ENCODE results near the gene TBX20.

The TBX20 gene, protein sequence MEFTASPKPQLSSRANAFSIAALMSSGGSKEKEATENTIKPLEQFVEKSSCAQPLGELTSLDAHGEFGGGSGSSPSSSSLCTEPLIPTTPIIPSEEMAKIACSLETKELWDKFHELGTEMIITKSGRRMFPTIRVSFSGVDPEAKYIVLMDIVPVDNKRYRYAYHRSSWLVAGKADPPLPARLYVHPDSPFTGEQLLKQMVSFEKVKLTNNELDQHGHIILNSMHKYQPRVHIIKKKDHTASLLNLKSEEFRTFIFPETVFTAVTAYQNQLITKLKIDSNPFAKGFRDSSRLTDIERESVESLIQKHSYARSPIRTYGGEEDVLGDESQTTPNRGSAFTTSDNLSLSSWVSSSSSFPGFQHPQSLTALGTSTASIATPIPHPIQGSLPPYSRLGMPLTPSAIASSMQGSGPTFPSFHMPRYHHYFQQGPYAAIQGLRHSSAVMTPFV

DNA sequence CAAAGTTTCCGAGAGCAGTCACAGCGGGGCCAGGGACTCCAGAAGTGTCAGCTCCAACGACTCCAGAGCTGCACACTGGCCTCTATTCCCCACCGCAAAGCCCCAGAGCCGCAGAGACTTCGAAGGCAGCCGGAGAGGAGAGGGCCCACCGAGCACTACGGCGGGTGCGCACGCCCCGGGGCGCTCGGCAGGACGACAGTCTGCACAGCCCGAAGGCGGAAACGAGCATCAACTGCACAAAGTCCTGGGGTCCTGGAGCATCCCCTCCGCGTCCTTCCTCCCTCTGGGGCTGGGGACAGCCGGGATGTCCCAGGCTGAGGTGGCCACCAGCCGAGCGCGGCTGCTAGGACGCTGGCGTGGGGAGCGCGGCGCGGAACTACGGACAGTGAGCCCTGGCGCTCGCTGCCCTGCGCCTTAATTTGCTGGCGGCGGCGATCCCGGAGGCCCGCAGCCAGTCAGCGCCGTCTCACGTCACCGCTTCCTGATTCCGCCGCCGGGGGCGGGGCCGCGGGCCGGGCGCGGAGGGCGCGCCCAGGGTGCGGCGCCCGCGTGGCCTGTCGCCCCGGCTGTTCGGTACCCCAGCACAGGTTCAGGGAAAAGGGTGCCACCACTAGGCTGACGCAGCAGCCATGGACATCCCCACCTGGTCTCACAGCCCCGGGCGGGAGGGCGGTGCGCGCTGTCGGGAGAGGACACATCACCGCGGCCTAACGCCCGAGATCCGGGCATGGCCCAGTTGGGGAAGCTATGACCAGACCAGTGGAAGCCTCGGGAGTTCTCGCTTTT lies at the start of gene TBX20:
TBX20 (minus strand) TSS at position 391 of the 786 bp plus-strand sequence. CDS start 480 bp downstream, outside the sequence.
- Histone ChIP-seq H3K9me3 (ENCODE audit: control insufficient read depth, insufficient read depth, low read length) (no peaks in the 10 kb centered on the region), H3K9ac (ENCODE audit: low read depth, low read length) (no peak within 1 kb of the TSS), H3K36me3 (ENCODE audit: control insufficient read depth, insufficient read depth, low read length) (no peaks in the 10 kb centered on the region), H3K4me3 (ENCODE audit: low read depth, low read length) (peak within 1 kb of the TSS; percentile 69), H3K4me1 (ENCODE audit: control insufficient read depth, insufficient read depth, low read length) (peaks cover 22% of the 10 kb centered on the region), H3K27me3 (ENCODE audit: control insufficient read depth, insufficient read depth, low read length) (peaks cover 98% of the 10 kb centered on the region)

DNA sequence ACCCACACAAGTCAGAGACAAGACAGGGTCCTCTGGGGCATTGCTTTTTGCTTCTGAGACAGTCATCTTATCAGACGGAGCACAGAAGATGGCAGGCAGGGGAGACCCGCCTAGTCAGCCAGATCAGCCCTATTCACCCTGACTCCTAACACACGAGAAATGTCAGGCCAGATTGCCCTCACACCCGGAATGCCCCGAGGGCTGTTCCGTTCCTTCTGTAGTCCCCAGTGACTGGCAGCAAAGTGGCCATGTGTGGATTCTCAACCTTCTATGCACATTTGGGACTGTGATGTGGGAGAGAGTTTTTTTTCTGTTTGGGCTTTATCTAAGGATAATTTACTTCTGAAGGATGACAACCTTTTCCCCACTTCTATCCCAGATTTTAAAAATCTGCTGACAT lies 35.5 kb upstream of the TBX20 start:
- Histone ChIP-seq H3K27me3 (ENCODE audit: control insufficient read depth, insufficient read depth, low read length) (no peaks in the 10 kb centered on the region), H3K9me3 (ENCODE audit: control insufficient read depth, insufficient read depth, low read length) (no peaks in the 10 kb centered on the region), H3K4me3 (ENCODE audit: low read depth, low read length) (no peak overlapping the region), H3K9ac (ENCODE audit: low read depth, low read length) (no peak overlapping the region), H3K36me3 (ENCODE audit: control insufficient read depth, insufficient read depth, low read length) (no peaks in the 10 kb centered on the region), H3K4me1 (ENCODE audit: control insufficient read depth, insufficient read depth, low read length) (no peaks in the 10 kb centered on the region)

DNA sequence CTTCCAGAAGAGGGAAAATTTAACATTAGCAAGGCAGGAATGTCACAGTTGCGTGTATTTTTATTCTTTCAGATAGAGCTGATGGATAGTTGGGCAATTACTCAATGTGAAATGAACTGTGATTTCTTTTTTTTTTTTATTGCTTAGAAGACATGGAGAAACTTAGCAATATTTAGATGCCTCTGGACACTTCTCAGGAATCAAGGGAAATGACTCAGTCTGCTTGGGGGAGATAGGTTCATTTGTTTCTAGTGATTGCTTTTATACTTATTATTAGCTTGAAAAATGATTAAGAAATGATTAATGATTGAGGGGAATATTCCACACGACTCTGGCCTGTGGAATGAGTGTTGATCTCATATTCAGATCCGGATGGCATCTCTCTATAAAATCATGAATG lies 33.1 kb upstream of the TBX20 start:
- Histone ChIP-seq H3K9ac (ENCODE audit: low read depth, low read length) (no peak overlapping the region), H3K36me3 (ENCODE audit: control insufficient read depth, insufficient read depth, low read length) (no peaks in the 10 kb centered on the region), H3K9me3 (ENCODE audit: control insufficient read depth, insufficient read depth, low read length) (no peaks in the 10 kb centered on the region)

DNA sequence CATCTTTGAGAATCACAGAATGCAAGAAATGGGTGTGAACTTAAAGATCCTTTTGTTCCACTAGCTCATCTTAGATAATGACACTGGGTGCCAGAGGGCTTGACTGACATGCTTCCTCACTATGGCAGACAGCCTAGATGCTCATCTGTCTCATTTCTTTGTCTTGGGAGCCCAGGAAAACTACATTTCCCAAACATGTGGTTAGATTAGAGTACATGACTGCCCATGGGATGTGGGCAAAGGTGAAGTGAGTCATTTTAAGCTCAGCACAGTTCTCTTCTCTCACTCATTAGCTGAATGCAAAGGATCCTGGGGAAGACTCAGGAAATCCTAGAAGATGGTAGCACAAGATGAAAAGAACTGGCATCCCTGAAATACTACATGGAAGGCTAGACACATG lies 32.5 kb upstream of the TBX20 start:
- H3K4me1 ChIP-seq (ENCODE audit: control insufficient read depth, insufficient read depth, low read length), result peaks cover under 1% of the 10 kb centered on the region
- no peaks in the 10 kb centered on the region for H3K36me3 ChIP-seq (ENCODE audit: control insufficient read depth, insufficient read depth, low read length)

More for the DNA sequence above, 33.1 kb upstream of the TBX20 start:
- no peaks in the 10 kb centered on the region for H3K27me3 ChIP-seq (ENCODE audit: control insufficient read depth, insufficient read depth, low read length)
- no peak overlapping the region for H3K4me3 ChIP-seq (ENCODE audit: low read depth, low read length)
- no peaks in the 10 kb centered on the region for H3K4me1 ChIP-seq (ENCODE audit: control insufficient read depth, insufficient read depth, low read length)

DNA sequence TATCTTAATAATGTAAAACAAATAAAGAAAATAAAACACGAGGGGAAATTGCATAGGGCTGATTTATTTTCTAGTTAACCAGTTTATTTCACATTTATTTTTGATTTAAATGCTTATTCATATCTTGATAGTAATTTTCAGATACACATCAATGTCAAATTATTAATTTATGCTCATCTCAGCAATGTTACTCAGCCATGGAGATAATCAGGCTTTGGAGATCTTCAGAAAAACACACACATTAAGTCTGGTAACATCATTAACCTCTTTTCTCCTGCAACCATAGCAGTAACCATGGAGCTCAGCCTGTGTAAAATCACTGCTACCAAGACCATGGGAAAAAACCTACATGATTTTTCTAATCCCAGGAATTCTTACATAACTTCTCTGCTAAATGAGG lies 31.9 kb upstream of the TBX20 start:
- no peaks in the 10 kb centered on the region for H3K27me3 ChIP-seq (ENCODE audit: control insufficient read depth, insufficient read depth, low read length)
- H3K36me3 ChIP-seq (ENCODE audit: control insufficient read depth, insufficient read depth, low read length), result no peaks in the 10 kb centered on the region
- H3K9ac ChIP-seq (ENCODE audit: low read depth, low read length), result no peak overlapping the region
- no peaks in the 10 kb centered on the region for H3K9me3 ChIP-seq (ENCODE audit: control insufficient read depth, insufficient read depth, low read length)
- H3K4me3 ChIP-seq (ENCODE audit: low read depth, low read length), result no peak overlapping the region
- peaks cover 5% of the 10 kb centered on the region for H3K4me1 ChIP-seq (ENCODE audit: control insufficient read depth, insufficient read depth, low read length)

More for the DNA sequence above, 32.5 kb upstream of the TBX20 start:
- Histone ChIP-seq H3K4me3 (ENCODE audit: low read depth, low read length) (no peak overlapping the region), H3K27me3 (ENCODE audit: control insufficient read depth, insufficient read depth, low read length) (no peaks in the 10 kb centered on the region), H3K9me3 (ENCODE audit: control insufficient read depth, insufficient read depth, low read length) (no peaks in the 10 kb centered on the region), H3K9ac (ENCODE audit: low read depth, low read length) (no peak overlapping the region)

DNA sequence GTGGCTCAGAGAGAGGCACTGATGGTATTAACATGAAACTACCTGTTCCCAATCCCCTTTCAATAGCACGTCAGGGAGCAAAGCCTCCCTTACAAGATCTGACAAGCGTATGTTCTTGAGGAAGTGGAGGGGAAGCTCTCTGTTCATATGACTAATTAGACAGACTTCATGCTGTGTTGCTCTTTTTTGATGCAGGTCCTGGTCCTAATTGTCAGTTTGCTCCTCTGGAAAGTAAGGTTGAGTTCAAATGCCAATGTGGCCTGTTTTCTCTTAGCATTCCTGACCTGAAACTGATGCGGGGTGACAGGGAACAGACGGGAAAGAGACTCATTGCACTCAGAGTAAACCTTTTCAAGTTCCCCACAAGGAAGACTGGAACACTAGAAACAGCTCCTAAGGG lies 27.0 kb upstream of the TBX20 start:
- H3K27me3 ChIP-seq (ENCODE audit: control insufficient read depth, insufficient read depth, low read length), result no peaks in the 10 kb centered on the region
- no peaks in the 10 kb centered on the region for H3K36me3 ChIP-seq (ENCODE audit: control insufficient read depth, insufficient read depth, low read length)

DNA sequence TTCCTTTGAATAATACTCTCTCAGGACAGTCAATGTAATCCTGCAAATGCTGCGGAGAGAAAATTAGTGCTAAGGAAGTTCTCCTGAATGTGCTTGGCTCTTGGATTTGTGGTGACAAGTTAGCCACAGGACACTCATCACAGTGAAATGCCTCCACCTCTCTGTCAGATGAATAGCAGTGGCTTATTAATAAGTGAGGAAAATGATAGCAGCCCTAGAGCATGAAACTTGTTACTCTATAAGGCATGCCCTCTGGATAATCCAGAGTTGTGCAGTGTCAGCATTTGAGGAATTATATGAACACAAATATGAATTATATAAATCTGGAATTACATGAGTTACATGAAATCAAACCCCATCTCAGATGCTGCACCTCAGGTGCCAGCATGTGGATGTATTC lies 23.5 kb upstream of the TBX20 start:
- peaks cover 5% of the 10 kb centered on the region for H3K4me1 ChIP-seq (ENCODE audit: control insufficient read depth, insufficient read depth, low read length)
- H3K36me3 ChIP-seq (ENCODE audit: control insufficient read depth, insufficient read depth, low read length), result no peaks in the 10 kb centered on the region
- no peak overlapping the region for H3K4me3 ChIP-seq (ENCODE audit: low read depth, low read length)
- no peaks in the 10 kb centered on the region for H3K9me3 ChIP-seq (ENCODE audit: control insufficient read depth, insufficient read depth, low read length)
- H3K9ac ChIP-seq (ENCODE audit: low read depth, low read length), result no peak overlapping the region
- H3K27me3 ChIP-seq (ENCODE audit: control insufficient read depth, insufficient read depth, low read length), result no peaks in the 10 kb centered on the region

More for the DNA sequence above, 27.0 kb upstream of the TBX20 start:
- H3K9me3 ChIP-seq (ENCODE audit: control insufficient read depth, insufficient read depth, low read length), result no peaks in the 10 kb centered on the region
- no peak overlapping the region for H3K9ac ChIP-seq (ENCODE audit: low read depth, low read length)
- H3K4me3 ChIP-seq (ENCODE audit: low read depth, low read length), result no peak overlapping the region
- H3K4me1 ChIP-seq (ENCODE audit: control insufficient read depth, insufficient read depth, low read length), result peaks cover 5% of the 10 kb centered on the region

DNA sequence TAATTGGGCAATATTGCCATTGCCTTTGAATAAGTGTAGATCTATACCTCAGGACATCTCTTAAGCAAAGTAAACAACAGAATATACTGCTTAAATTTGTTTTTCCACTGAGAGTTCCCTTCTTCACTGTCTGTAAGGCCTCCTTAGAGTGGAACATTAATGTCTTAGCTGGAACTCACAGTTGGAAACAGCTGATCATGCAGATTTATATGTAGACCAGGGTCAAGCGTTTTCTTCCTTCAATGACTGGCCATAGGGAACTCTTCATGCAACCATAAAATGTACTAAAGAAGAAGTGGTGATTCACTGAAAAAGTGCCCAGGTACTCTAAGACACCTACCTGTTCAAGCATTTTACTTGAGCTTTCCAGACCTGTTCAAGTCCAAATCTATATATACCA lies 18.3 kb upstream of the TBX20 start:
- H3K36me3 ChIP-seq (ENCODE audit: control insufficient read depth, insufficient read depth, low read length), result no peaks in the 10 kb centered on the region
- H3K4me3 ChIP-seq (ENCODE audit: low read depth, low read length), result no peak overlapping the region
- no peak overlapping the region for H3K9ac ChIP-seq (ENCODE audit: low read depth, low read length)
- H3K4me1 ChIP-seq (ENCODE audit: control insufficient read depth, insufficient read depth, low read length), result no peaks in the 10 kb centered on the region
- no peaks in the 10 kb centered on the region for H3K9me3 ChIP-seq (ENCODE audit: control insufficient read depth, insufficient read depth, low read length)
- H3K27me3 ChIP-seq (ENCODE audit: control insufficient read depth, insufficient read depth, low read length), result no peaks in the 10 kb centered on the region

DNA sequence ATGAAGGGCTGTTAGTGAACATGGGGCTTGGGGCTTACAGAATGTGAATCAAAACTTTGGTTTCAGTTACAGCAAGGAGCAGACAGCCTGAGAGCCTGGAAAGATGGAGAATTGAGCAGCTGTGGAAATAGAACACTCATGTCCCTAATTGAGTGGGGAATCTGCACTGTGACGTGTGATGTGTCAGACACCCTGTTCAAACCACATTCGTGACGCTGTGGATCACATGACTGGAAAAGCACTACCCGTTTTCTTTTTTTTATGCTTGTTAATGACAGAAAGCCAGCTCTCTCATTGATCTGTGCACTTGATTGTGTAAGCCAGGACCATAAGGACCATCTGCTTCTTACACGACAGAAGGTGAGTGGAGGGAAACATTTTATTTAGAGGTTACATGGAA lies 15.1 kb upstream of the TBX20 start:
- Histone ChIP-seq H3K4me1 (ENCODE audit: control insufficient read depth, insufficient read depth, low read length) (no peaks in the 10 kb centered on the region), H3K36me3 (ENCODE audit: control insufficient read depth, insufficient read depth, low read length) (no peaks in the 10 kb centered on the region), H3K27me3 (ENCODE audit: control insufficient read depth, insufficient read depth, low read length) (peaks cover 15% of the 10 kb centered on the region), H3K9me3 (ENCODE audit: control insufficient read depth, insufficient read depth, low read length) (no peaks in the 10 kb centered on the region), H3K9ac (ENCODE audit: low read depth, low read length) (no peak overlapping the region), H3K4me3 (ENCODE audit: low read depth, low read length) (no peak overlapping the region)

DNA sequence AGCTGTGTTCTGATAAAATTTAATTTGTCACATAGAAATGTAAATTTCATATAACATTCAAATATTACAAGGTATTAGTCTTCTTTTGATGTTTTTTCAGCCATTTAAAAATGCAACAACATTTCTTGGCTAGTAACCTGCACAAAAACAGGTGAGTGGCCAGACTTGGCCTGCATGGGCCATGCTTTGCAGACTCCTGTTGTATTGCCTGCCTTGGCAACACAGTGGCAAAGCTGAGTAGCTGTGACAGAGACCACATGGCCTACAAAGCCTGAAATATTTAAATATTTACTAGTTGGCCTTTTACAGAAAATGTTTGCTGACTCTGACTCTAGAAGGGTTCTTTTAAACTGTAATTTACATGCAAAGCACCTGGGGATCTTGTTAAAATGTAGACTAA lies 13.5 kb upstream of the TBX20 start:
- H3K27me3 ChIP-seq (ENCODE audit: control insufficient read depth, insufficient read depth, low read length), result peaks cover 30% of the 10 kb centered on the region
- no peak overlapping the region for H3K9ac ChIP-seq (ENCODE audit: low read depth, low read length)
- no peaks in the 10 kb centered on the region for H3K36me3 ChIP-seq (ENCODE audit: control insufficient read depth, insufficient read depth, low read length)
- H3K4me1 ChIP-seq (ENCODE audit: control insufficient read depth, insufficient read depth, low read length), result no peaks in the 10 kb centered on the region
- no peak overlapping the region for H3K4me3 ChIP-seq (ENCODE audit: low read depth, low read length)
- no peaks in the 10 kb centered on the region for H3K9me3 ChIP-seq (ENCODE audit: control insufficient read depth, insufficient read depth, low read length)

DNA sequence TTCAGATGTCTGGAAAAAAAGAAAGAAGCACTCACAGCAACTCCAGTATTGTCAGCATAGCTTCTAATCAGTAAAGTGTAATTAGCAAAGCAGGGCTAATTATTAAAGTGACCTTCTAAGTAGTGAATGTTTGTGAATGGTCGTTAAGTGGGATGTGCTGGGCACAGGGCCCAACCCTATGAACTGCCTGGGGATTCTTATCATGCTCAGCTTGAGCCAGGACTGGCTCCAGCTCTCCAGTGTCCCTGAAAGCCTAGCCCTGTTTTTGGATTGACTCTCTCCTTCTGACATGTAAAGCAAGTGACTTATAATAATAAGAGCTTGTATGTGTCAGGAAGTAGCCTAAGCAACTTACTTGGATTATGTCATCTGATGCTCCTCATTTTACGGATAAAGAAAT lies 9.5 kb upstream of the TBX20 start:
- Histone ChIP-seq H3K9me3 (ENCODE audit: control insufficient read depth, insufficient read depth, low read length) (no peaks in the 10 kb centered on the region), H3K27me3 (ENCODE audit: control insufficient read depth, insufficient read depth, low read length) (peaks cover 70% of the 10 kb centered on the region), H3K4me1 (ENCODE audit: control insufficient read depth, insufficient read depth, low read length) (peaks cover 16% of the 10 kb centered on the region), H3K36me3 (ENCODE audit: control insufficient read depth, insufficient read depth, low read length) (no peaks in the 10 kb centered on the region), H3K9ac (ENCODE audit: low read depth, low read length) (no peak overlapping the region), H3K4me3 (ENCODE audit: low read depth, low read length) (no peak overlapping the region)

All from iPS-15b (cell line).